OCI-LY1 (cell line): ENCODE measurements around the gene FREY1.

Experiments
- H2AFZ ChIP-seq: fragments of 200-600 bp; sonication (generic), shearing (Covaris generic); 2 replicates; pipeline ENCODE4 v1.6.0; 2014; ENCODE audit warnings: antibody characterized with exemption, mild to moderate bottlenecking, low read length
- H3F3A ChIP-seq: fragments of 200-600 bp; sonication (generic), shearing (Covaris generic); 2 replicates; pipeline ENCODE4 v1.6.0; 2014; ENCODE audit warnings: mild to moderate bottlenecking, antibody characterized with exemption, low read length, moderate library complexity; ENCODE audit not compliant: insufficient read depth
- H3K27ac ChIP-seq: fragments of 200-600 bp; sonication (generic); 2 replicates; pipeline ENCODE4 v1.5.1; 2014; ENCODE audit warnings: low read length, mixed run types, mild to moderate bottlenecking, low read depth; ENCODE audit not compliant: poor library complexity, severe bottlenecking
- H3K27me3 ChIP-seq: fragments of 200-600 bp; sonication (generic); 2 replicates; pipeline ENCODE4 v1.6.0; 2014; ENCODE audit warnings: antibody characterized with exemption, mild to moderate bottlenecking, low read length, moderate library complexity; ENCODE audit not compliant: insufficient read depth
- H3K36me3 ChIP-seq: fragments of 200-600 bp; sonication (generic); 2 replicates; pipeline ENCODE4 v1.6.1; 2014; ENCODE audit warnings: mild to moderate bottlenecking, antibody characterized with exemption, low read length, moderate library complexity, mixed read lengths; ENCODE audit not compliant: insufficient read depth
- H3K4me1 ChIP-seq: fragments of 200-600 bp; sonication (generic); 2 replicates; pipeline ENCODE4 v1.5.1; 2014; ENCODE audit warnings: mild to moderate bottlenecking, low read length, moderate library complexity; ENCODE audit not compliant: insufficient read depth, severe bottlenecking
- H3K4me2 ChIP-seq: fragments of 200-600 bp; sonication (generic), shearing (Covaris generic); 2 replicates; pipeline ENCODE4 v1.6.1; 2014; ENCODE audit warnings: low read length
- H3K4me3 ChIP-seq: fragments of 200-600 bp; sonication (generic); 2 replicates; pipeline ENCODE4 v1.5.1; 2014; ENCODE audit warnings: low read length, low read depth, mild to moderate bottlenecking, mixed read lengths; ENCODE audit not compliant: poor library complexity, severe bottlenecking
- H3K79me2 ChIP-seq: fragments of 200-600 bp; shearing (Covaris generic); 2 replicates; pipeline ENCODE4 v1.6.1; 2016; ENCODE audit warnings: mixed run types, low read length, mixed read lengths; ENCODE audit not compliant: insufficient read depth
- H3K9ac ChIP-seq: fragments of 200-600 bp; sonication (generic), shearing (Covaris generic); 2 replicates; pipeline ENCODE4 v1.6.1; 2014; ENCODE audit warnings: mild to moderate bottlenecking, low read length, mixed read lengths
- H3K9me2 ChIP-seq: fragments of 200-600 bp; sonication (generic), shearing (Covaris generic); 2 replicates; pipeline ENCODE4 v1.6.1; 2014; ENCODE audit warnings: low read depth, mild to moderate bottlenecking, low read length, mixed read lengths
- H3K9me3 ChIP-seq: fragments of 200-600 bp; shearing (Covaris generic); 2 replicates; pipeline ENCODE4 v1.6.1; 2014; ENCODE audit warnings: low read length, mixed read lengths
- H4K20me1 ChIP-seq: fragments of 200-600 bp; sonication (generic), shearing (Covaris generic); 2 replicates; pipeline ENCODE4 v1.6.0; 2016; ENCODE audit warnings: mild to moderate bottlenecking, low read length; ENCODE audit not compliant: insufficient read depth
- CTCF ChIP-seq: fragments of 200-600 bp; sonication (generic), shearing (Covaris generic); IDR thresholded peaks from 2 replicates; pipeline ENCODE4 v1.5.1; 2017; ENCODE audit warnings: mild to moderate bottlenecking, antibody characterized with exemption, low read length, moderate library complexity, mixed read lengths
- EZH2 ChIP-seq: fragments of 200-600 bp; sonication (generic), shearing (Covaris generic); IDR thresholded peaks from 2 replicates; pipeline ENCODE4 v1.8.0; 2017; ENCODE audit warnings: borderline replicate concordance, mixed run types, mild to moderate bottlenecking, antibody characterized with exemption, low read length, moderate library complexity, mixed read lengths

Gene FREY1

GRCh38 chr11:45881708-45882368, 25.2 kb downstream of the FREY1 start:
- Histone ChIP-seq H3K9me3 (no peaks in the 10 kb centered on the region), H3K9ac (no peak overlapping the region), H3K36me3 (peaks cover 16% of the 10 kb centered on the region), H3K27me3 (no peaks in the 10 kb centered on the region), H3K4me3 (no peak overlapping the region), H3F3A (no peaks in the 10 kb centered on the region), H3K79me2 (no peaks in the 10 kb centered on the region), H3K9me2 (no peaks in the 10 kb centered on the region), H4K20me1 (no peaks in the 10 kb centered on the region), H3K4me1 (peaks cover 9% of the 10 kb centered on the region), H3K27ac (no peak overlapping the region), H3K4me2 (no peak overlapping the region), H2AFZ (no peak overlapping the region)
- TF ChIP-seq CTCF (no peak), EZH2 (no peak)

GRCh38 chr11:45880772-45881570, 26.1 kb downstream of the FREY1 start:
- Histone ChIP-seq H3K9ac (no peak overlapping the region), H3K4me2 (no peak overlapping the region), H3K36me3 (peaks cover 24% of the 10 kb centered on the region)

More at GRCh38 chr11:45880772-45881570, 26.1 kb downstream of the FREY1 start:
- H3K79me2 ChIP-seq, result no peaks in the 10 kb centered on the region
- no peaks in the 10 kb centered on the region for H4K20me1 ChIP-seq
- peaks cover 7% of the 10 kb centered on the region for H3K4me1 ChIP-seq
- H3K4me3 ChIP-seq, result no peak overlapping the region
- no peaks in the 10 kb centered on the region for H3K9me2 ChIP-seq
- no peak overlapping the region for H3K27ac ChIP-seq
- no peaks in the 10 kb centered on the region for H3K27me3 ChIP-seq
- no peak overlapping the region for H2AFZ ChIP-seq
- no peaks in the 10 kb centered on the region for H3K9me3 ChIP-seq
- no peaks in the 10 kb centered on the region for H3F3A ChIP-seq
- TF ChIP-seq CTCF, result no peak
- no peak for TF ChIP-seq EZH2
